Gastrocnemius medialis (tissue), 4 donors: Measurements from ENCODE around the gene MRPS30. TPM values are rescaled to one million over a fixed set of nuclear protein-coding genes. Genes with fewer than 3 reads are reported as not detected.

Experiments
- ATAC-seq, 2 donors: fragments of 150-250 bp; one replicate each; pipeline ENCODE4 v1.9.1; 2016
- DNase-seq, 2 donors: peaks; one replicate each; pipeline ENCODE4 v3.0.0-alpha.2; 2019
- H3K27ac ChIP-seq, 4 donors: fragments of 200-600 bp; sonication (generic); 1 replicate in 1 of 4; 2 replicates in 3 of 4; pipeline ENCODE4 v1.5.1; 2016 to 2018; ENCODE audit warnings: mild to moderate bottlenecking in 2 of 4, moderate library complexity in 1 of 4
- H3K27me3 ChIP-seq, 3 donors: fragments of 200-600 bp; sonication (generic) in 2 of 3; 1 replicate in 1 of 3; 2 replicates in 2 of 3; pipeline versions ENCODE4 v1.5.1 to v1.6.0; 2016 to 2019; ENCODE audit warnings: mild to moderate bottlenecking in 1 of 3, moderate library complexity in 1 of 3
- H3K36me3 ChIP-seq, 2 donors: fragments of 200-600 bp; sonication (generic) in 1 of 2; one replicate each; pipeline ENCODE4 v1.5.1; 2017 to 2018
- H3K4me1 ChIP-seq, 2 donors: fragments of 200-600 bp; sonication (generic) in 1 of 2; one replicate each; pipeline ENCODE4 v1.5.1; 2016 to 2017; ENCODE audit warnings: mild to moderate bottlenecking in 2 of 2
- H3K4me3 ChIP-seq, 4 donors: fragments of 200-600 bp; sonication (generic) in 3 of 4; 1 replicate in 1 of 4; 2 replicates in 3 of 4; pipeline ENCODE4 v1.5.1; 2016 to 2019; ENCODE audit warnings: mild to moderate bottlenecking in 2 of 4
- H3K9me3 ChIP-seq, 3 donors: fragments of 200-600 bp; sonication (generic) in 2 of 3; 1 replicate in 1 of 3; 2 replicates in 2 of 3; pipeline ENCODE4 v1.5.1; 2016 to 2019
- POLR2A ChIP-seq, 2 donors: fragments of 450-650 bp; IDR thresholded peaks; one replicate each; pipeline ENCODE4 v1.6.1; 2017; ENCODE audit warnings: antibody characterized with exemption in 2 of 2, mild to moderate bottlenecking in 2 of 2, moderate library complexity in 2 of 2
- in situ Hi-C, 4 donors: fragments of 200-750 bp; cut with MboI; loops; one replicate each; pipeline versions ENCODE4 v1.15.0 to v1.8.0; 2017; ENCODE audit warnings: low sequenced_read_pairs in 4 of 4
- intact Hi-C: fragments of 100-400 bp; cut with DNase I; formaldehyde crosslinking; loops from one replicate; pipeline ENCODE4 v1.15.1; 2023; ENCODE audit warnings: low total_unique reads
- total RNA-seq, 4 donors: library from RNA; depleted of rRNA; stranded (reverse); fragments of >200 nt; gene quantifications; one replicate each; pipeline versions ENCODE4 v1.1.0 to v1.2.3, GENCODE V29; 2016
- TF ChIP-seq, protein P1 (sequence below), 5 experiments: fragments of 450-650 bp in 3 of 5; fragments of 200-600 bp in 2 of 5; sonication (generic) in 2 of 5; IDR thresholded peaks in 4 of 5; conservative IDR thresholded peaks in 1 of 5; 1 replicate in 4 of 5; 2 replicates in 1 of 5; pipeline ENCODE4 v1.5.1; 2016 to 2019; ENCODE audit warnings: antibody characterized with exemption in 5 of 5, mild to moderate bottlenecking in 3 of 5, moderate library complexity in 3 of 5

The MRPS30 gene
- total RNA-seq, 4 donors from 2014 or later, result 95.2 to 141 (median 116) TPM

DNA sequence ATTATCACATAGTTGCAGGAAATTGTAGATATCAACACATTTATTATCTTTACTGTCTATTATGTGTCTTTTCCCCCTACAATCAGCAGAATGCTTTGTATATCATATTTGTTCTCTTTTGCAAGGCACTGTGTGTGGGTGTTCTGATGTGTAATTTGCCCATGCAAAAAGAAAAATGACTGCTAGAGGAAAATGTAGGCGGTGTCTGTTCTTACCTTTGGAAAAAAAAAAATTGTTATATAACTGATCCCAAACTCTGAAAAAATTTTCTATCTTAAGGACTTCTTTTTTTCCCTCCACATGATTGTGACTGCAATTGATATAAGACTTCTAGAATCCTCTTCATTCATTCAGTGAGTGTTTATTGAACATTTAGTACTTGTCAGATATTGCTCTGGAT, 24.5 kb downstream of the MRPS30 start:
- no peaks in the 10 kb centered on the region for H3K9me3 ChIP-seq
- in situ Hi-C loops, result no loop called here

DNA sequence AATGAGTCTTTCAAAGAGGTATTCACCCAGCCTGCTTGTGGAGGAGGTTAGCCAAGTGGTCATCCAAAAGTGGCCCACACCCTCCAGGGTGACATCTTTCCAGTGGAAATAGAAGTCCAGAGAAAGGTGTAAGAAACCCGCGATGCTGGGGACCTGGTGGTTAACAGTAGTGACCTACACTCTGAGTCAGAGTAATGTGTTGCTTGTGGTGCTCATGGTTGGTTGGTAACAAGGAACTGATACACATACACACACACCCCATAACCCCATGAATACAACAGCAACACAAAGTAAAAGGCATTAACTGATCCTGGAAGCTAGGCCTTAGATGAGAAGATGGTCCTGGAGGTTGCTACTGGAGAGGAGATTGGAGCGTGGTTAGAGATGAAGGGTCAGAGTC, 26.9 kb downstream of the MRPS30 start:
- no peak for ATAC-seq
- no peak overlapping the region for H3K4me3 ChIP-seq
- no peaks in the 10 kb centered on the region for H3K27me3 ChIP-seq
- no peaks in the 10 kb centered on the region for H3K9me3 ChIP-seq
- no peak overlapping the region for H3K27ac ChIP-seq
- DNase-seq, result no peak
- H3K4me1 ChIP-seq, result no peaks in the 10 kb centered on the region
- no peaks in the 10 kb centered on the region for H3K36me3 ChIP-seq
- TF ChIP-seq, protein P1, sequence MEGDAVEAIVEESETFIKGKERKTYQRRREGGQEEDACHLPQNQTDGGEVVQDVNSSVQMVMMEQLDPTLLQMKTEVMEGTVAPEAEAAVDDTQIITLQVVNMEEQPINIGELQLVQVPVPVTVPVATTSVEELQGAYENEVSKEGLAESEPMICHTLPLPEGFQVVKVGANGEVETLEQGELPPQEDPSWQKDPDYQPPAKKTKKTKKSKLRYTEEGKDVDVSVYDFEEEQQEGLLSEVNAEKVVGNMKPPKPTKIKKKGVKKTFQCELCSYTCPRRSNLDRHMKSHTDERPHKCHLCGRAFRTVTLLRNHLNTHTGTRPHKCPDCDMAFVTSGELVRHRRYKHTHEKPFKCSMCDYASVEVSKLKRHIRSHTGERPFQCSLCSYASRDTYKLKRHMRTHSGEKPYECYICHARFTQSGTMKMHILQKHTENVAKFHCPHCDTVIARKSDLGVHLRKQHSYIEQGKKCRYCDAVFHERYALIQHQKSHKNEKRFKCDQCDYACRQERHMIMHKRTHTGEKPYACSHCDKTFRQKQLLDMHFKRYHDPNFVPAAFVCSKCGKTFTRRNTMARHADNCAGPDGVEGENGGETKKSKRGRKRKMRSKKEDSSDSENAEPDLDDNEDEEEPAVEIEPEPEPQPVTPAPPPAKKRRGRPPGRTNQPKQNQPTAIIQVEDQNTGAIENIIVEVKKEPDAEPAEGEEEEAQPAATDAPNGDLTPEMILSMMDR (IDR thresholded peaks at IDR 0.05 in 4 of 5, conservative IDR thresholded peaks at IDR 0.05 in 1 of 5), result no peak
- TF ChIP-seq POLR2A (IDR thresholded peaks at IDR 0.05), result no peak
- in situ Hi-C loops (no loop called here), intact Hi-C loops (no loop called here)

More for the DNA sequence above, 24.5 kb downstream of the MRPS30 start:
- no peaks in the 10 kb centered on the region for H3K27me3 ChIP-seq
- H3K4me3 ChIP-seq, result no peak overlapping the region
- intact Hi-C loops, result no loop called here
- H3K27ac ChIP-seq, result no peak overlapping the region
- no peaks in the 10 kb centered on the region for H3K36me3 ChIP-seq
- DNase-seq, result no peak
- no peaks in the 10 kb centered on the region for H3K4me1 ChIP-seq
- no peak for ATAC-seq
- TF ChIP-seq, protein P1 (IDR thresholded peaks at IDR 0.05 in 4 of 5, conservative IDR thresholded peaks at IDR 0.05 in 1 of 5), result no peak
- no peak for TF ChIP-seq POLR2A (IDR thresholded peaks at IDR 0.05)

DNA sequence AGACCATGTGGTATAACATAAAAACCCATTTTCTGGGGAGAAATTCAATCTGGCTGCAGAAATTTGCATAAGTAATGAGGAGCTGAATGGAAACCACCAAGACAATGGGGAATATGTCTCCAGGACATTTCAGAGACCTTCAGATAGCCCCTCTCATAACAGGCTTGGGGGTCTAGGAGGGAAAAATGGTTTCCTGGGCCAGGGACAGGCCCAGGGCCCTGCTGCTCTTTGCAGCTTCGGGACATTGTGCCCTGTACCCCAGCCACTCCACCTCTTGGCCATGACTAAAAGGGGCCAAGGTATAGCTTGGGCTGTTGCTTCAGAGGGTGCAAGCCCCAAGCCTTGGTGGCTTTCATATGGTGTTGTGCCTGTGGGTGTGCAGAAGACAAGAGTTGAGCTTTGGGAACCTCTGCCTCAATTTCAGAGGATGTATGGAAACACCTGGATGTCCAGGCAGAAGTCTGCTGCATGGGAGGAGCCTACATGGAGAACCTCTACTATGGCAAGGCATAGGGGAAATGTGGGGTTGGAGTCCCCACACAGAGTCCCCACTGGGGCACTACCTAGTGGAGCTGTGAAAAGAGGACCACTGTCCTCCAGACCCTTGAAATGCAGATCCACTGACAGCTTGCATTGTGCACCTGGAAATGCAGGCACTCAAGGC, 30.4 kb downstream of the MRPS30 start:
- ATAC-seq, result no peak
- Histone ChIP-seq H3K4me3 (no peak overlapping the region), H3K36me3 (no peaks in the 10 kb centered on the region), H3K27ac (no peak overlapping the region), H3K9me3 (no peaks in the 10 kb centered on the region), H3K4me1 (no peaks in the 10 kb centered on the region), H3K27me3 (no peaks in the 10 kb centered on the region)
- TF ChIP-seq POLR2A (IDR thresholded peaks at IDR 0.05), result no peak
- TF ChIP-seq, protein P1 (IDR thresholded peaks at IDR 0.05 in 4 of 5, conservative IDR thresholded peaks at IDR 0.05 in 1 of 5), result no peak
- intact Hi-C loops (no loop called here), in situ Hi-C loops (no loop called here)
- DNase-seq, result no peak

DNA sequence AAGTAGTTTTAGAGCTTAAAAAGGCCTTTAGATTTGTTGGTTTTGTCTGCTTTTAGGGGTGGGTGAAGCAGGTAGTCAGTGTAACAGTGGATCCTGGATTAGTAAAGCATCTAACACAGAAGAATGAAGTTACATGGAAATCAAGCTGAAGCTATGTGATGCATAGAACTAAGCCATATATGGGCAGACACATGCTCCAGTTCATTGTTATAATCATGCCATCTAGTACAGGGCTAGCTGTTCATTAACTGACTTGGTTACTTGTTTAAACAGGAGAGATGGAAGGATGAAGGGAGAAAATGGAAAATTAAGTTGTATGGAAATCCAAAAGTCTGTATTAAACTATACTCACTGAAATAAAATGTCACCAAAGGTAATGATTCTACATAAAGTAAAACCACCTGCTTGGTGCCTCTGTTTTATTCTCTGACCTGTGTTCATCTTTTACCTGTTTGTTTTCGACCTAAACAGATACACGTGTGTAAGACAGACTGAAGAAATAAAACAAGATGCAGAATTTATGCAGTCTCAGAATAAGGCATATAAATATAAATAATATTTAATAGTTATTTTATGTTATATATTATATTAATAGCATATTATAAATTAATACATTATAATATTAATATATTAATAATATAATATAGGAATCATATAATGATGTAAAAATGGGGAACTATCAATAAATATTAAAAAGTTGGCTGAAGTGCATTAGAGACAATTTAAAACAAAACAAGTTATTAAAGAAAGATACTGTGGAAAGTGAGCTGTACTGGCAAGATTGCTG, 33.9 kb downstream of the MRPS30 start:
- Histone ChIP-seq H3K4me1 (no peaks in the 10 kb centered on the region), H3K27me3 (no peaks in the 10 kb centered on the region), H3K4me3 (no peak overlapping the region), H3K36me3 (no peaks in the 10 kb centered on the region), H3K27ac (no peak overlapping the region), H3K9me3 (no peaks in the 10 kb centered on the region)
- DNase-seq, result no peak
- ATAC-seq, result no peak
- in situ Hi-C loops, result no loop called here
- no peak for TF ChIP-seq POLR2A (IDR thresholded peaks at IDR 0.05)
- TF ChIP-seq, protein P1 (IDR thresholded peaks at IDR 0.05 in 4 of 5, conservative IDR thresholded peaks at IDR 0.05 in 1 of 5), result no peak
- intact Hi-C loops, result no loop called here
